HUDEP-2 (cell line): ENCODE measurements around the gene NEMP1.
"Not testable (repeated sequence)": the region's sequence is repeated elsewhere in the genome, so short reads cannot be mapped to it uniquely, and the experiment has no call there.

Source experiments
- DNase-seq, 76 experiments: peaks; one replicate each; lab custom pipeline; 2025; ENCODE audit not compliant: unreplicated experiment in 76 of 76; lab: John Stamatoyannopoulos, UW

The NEMP1 gene

GRCh38 chr12:57058454-57058853 lies 20.1 kb downstream of the NEMP1 start:
- no peak for DNase-seq

DNA sequence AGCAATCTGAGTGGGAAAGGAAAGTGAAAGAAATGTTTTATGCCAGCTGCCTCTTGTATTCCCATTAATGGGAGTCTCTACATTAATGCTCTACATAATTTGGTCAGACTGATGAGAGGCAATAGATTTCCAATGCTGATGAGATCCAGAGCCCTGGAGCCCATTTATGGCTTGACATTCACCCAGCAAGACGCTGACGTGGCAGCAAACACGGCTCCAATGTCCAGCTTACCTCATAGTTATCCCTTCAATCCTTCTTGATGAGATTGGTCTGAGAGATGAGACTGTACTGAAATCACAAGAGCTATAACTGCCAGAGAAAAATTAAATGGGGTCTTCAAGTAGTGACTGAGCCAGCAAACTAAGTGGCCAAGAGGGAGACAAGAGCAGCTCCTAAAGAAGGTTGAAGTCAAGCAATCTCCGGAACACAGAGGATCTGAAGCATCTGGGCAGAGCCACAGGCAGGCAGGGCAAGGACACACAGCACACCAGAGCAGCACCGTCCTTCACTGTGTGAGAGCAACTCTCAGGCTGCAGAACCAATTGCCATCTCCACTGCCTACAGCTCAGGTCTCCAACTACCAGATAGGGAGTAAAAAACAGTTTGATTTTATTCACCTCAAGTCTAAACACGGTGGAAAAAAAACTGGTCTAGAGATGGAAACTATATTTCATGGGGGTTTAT lies 21.4 kb downstream of the NEMP1 start:
- no peak for DNase-seq

DNA sequence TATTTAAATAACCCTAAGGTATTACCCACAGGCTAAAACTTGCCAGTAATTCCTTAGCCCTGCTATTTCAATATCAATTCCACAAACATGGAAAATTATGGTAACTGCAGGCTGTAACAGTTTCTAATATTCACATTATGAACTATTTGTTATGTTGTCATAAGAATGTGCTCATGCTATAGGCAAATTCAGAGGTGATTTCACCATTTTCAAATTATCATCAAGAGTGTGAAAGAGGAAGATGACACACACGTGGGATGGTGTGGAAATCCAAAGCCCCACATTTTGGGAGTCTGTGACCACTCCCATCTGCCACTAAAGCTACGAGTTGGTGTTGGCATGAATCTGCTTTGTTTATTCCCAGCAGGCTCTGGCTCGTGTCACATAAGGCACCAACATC lies 22.8 kb downstream of the NEMP1 start:
- no peak for DNase-seq

DNA sequence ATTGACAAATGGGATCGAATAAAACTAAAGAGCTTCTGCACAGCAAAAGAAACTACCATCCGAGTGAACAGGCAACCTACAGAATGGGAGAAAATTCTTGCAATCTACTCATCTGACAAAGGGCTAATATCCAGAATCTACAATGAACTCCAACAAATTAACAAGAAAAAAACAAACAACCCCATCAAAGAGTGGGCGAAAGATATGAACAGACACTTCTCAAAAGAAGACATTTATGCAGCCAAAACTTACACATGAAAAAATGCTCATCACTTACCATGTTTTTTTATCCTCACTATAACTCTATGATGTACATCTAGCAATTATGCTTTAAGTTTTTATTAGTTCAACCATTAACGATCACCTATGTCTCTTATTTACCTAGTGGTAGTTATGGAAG lies 24.7 kb downstream of the NEMP1 start:
- not testable (repeated sequence) for DNase-seq

DNA sequence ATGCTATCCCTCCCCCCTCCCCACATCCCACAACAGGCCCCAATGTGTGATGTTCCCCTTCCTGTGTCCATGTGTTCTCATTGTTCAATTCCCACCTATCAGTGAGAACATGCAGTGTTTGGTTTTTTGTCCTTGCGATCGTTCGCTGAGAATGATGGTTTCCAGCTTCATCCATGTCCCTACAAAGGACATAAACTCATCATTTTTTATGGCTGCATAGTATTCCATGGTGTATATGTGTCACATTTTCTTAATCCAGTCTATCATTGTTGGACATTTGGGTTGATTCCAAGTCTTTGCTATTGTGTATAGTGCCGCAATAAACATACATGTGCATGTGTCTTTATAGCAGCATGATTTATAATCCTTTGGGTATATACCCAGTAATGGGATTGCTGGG lies 25.4 kb downstream of the NEMP1 start:
- DNase-seq, result not testable (repeated sequence)

DNA sequence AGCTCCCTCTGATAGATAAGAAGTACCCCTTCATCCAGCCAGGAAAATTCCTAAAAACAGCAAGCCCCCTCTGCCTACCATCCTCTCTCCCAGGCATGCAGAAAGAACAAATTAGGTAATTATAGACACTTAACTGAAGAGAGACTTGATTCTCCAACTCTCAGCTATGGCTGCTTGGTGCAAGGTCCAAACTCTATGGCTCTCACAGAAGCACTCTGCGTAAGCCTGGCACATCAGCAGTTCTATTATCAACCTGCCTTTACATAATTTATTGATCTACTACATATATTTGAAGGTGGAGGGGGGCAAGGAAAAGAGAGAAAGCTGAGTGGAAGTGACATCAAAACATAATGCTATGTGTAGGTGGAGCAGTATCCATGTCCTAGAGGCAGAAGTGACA lies 27.6 kb downstream of the NEMP1 start:
- no peak for DNase-seq

DNA sequence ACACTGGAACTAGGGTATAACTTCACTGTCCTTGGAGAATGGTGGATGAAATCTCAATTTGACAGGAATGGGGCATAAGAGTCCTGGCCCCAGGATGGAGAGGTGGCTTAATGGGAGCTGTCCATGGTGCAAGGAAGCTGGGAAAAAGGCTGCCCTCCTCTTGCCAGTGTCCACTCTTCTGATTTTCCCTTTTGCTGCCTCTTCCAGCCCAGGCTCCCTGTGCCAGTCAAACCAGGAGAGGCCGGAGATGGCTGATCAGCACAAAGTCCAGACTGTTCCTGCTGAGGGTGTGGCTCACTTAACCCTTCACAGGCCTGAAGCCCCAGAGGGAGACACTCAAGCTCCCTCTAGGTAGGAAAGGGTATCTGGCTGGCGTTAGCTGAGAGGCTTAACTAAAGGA lies 28.7 kb downstream of the NEMP1 start, which contains the start of gene MYO1A:
Gene MYO1A (minus strand): TSS at position 240 of the 400 bp plus-strand sequence. CDS start 1,806 bp downstream, outside the sequence.
- DNase-seq, result no peak

DNA sequence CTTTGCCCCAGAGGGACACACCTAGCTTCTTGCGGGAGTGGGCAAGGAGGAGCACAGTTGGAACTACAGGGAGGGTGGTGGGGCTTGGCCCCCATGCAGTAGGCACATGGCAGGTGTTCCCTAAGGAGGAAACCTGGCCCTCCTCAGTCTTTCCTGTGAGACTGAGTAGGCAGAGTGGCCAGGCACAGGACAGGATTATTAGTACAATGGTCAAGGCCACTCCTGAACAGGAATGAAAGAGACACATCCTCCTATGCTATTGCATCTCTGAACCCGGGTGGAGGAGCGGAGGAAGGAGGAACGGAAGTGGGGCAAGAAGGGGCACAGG lies 29.5 kb downstream of the NEMP1 start:
- no peak for DNase-seq

- no peak for DNase-seq
Measured at GRCh38 chr12:57048423-57049118, 30.0 kb downstream of the NEMP1 start.

DNA sequence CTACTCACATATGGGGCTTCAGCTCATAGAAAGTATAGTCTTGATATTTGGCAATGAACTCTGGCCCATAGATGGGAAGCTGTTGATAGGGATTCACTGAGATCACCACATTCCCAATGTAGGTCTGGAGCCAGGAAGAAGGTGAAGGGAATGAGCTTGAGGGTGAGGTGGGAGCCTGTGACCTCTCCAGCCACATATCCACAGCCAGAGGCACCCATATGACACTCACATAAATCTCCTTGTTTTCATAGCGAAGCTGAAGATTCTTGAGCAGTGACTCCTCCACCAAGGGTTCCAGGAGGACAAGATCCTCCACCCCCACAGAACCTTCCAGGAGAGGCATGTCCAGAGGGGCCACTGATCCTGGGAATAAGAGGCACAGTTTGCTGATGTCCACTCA lies 30.6 kb downstream of the NEMP1 start:
- no peak for DNase-seq

DNA sequence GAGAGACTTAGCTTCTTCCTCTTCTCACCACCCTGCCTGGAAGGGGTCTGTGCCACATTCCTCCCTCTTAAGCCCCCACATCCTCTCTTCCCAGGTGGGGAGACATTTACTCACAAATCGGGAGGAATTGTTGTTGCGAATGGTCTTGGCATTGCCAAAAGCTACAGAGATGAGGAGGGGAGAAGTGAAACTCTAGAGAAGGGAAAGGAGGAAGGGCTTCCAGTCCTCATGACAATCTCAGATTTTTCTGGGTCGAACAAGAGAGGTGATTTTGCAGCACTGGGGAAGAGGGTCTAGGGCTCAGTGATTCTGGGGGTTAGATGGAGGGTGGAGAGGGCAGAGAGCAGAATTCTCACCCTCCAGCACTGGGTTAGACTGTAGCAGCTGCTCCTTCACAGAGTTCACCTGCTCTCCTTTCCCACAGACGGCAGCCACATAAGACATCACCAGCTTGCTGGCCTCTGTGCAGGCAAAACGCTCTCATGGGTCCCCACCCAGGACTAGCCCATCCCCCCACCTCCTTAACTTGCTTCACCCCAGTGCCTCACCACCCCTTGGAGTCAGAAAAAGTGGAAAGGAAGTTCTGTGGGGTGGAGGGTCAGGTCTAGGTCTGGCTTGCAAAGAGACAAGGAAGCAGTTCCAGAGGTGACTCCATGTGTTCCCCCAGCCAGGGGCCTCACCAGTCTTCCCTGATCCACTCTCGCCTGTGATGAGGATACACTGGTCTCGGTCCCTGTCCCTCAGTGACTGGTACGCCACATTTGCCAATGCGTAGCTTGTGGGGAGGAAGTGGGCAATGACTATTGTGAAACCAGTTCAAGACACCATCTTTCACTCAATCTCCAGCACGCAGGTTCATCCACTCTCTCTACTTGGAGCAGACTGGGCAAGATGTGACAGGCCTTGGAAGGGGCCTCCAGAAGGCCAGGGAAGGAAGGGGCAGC lies 31.4 kb downstream of the NEMP1 start:
- DNase-seq, result no peak

DNA sequence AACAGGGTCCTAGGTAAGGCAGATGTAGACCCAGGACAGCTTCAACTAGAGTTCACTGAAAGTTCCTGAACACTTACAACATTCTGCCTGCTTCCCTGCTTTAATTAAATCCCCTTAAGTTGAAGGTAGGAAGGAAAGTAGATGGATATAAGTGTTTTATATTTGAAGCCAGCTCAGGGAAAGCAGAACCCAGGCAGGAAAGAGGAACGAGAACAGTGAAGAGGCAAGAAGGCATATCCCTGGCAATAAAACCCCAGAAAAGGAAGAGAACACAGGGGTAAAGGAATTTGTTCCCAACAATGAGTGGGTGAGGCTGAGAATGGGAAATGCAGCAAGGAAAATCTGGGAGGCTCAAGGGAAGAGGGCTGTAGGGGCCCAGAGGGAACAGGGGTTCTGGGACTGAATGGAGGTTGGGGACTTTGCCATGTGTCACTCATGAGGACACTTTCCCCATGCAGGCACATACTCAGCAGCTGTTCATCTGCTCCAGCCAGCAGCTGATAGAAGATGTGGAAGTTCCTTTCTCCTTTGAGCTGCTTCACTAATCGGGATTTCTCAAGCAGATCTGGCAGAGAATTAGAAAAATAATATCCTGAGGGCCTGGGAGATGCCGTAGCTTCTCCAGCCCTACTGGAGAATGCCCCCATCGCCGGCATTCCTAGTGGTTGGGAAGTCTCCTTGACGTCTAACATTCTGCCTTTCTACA lies 32.4 kb downstream of the NEMP1 start:
- no peak for DNase-seq

GRCh38 chr12:57044889-57045288 lies 33.7 kb downstream of the NEMP1 start:
- no peak for DNase-seq

DNA sequence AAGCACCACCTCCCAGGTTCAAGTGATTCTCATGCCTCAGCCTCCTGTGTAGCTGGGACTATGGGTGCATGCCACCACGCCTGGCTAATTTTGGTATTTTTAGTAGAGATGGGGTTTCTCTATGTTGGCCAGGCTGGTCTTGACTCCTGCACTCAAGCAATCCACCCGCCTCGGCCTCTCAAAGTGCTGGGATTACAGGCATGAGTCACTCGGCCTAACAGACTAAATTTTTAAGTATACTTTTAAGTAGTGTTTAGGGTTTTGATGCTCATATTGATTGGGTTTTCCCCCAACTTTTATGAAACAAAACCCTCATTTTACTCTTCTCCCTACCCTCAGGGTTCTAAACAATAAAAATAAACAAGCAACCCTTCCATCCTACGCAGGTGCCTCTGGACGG lies 34.1 kb downstream of the NEMP1 start:
- DNase-seq, result no peak

GRCh38 chr12:57042695-57043094 lies 35.9 kb downstream of the NEMP1 start:
- DNase-seq, result no peak

- DNase-seq, result no peak
Measured at GRCh38 chr12:57040750-57041149, 37.8 kb downstream of the NEMP1 start.

- no peak for DNase-seq
Measured at GRCh38 chr12:57040211-57040610, 38.4 kb downstream of the NEMP1 start.

- DNase-seq, result peak in 40 of 76 experiments; percentile 8 to 66 (median 25)
Measured at GRCh38 chr12:57039016-57039798, 39.4 kb downstream of the NEMP1 start.

- no peak for DNase-seq
Measured at GRCh38 chr12:57037264-57037663, 41.3 kb downstream of the NEMP1 start.

DNA sequence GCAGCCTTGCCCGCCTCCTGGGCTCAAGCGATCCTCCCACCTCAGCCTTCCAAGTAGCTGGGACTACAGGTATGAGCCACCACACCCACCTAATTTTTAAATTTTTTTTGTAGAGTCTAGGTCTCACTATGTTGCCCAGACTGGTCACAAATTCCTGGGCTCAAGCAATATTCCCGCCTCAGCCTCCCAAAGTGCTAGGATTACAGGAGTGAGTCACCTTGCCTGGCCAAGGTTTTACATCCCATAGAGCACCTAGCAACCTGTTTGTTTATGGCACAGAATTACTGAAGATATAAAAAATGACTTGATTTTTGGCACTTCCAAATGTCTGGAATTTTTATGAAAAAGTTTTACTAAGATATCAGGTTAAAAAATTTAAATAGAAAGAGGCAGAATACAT lies 45.2 kb downstream of the NEMP1 start:
- DNase-seq, result no peak
